PFSK-1 (cell line): ENCODE data around the gene LSM3.

Experiments
- POLR2AphosphoS5 ChIP-seq: IDR thresholded peaks from 2 replicates; pipeline ENCODE4 v1.6.1; 2012; ENCODE audit warnings: low read depth, mild to moderate bottlenecking, control low read depth, low read length, moderate library complexity
- TF ChIP-seq, protein P1 (sequence below), 2 experiments: IDR thresholded peaks; 2 replicates each; pipeline versions ENCODE4 v1.6.1 to v1.8.0; 2011 to 2012; ENCODE audit warnings: low read depth in 2 of 2, low read length in 2 of 2, control low read depth in 1 of 2, inconsistent platforms in 1 of 2, mild to moderate bottlenecking in 1 of 2, moderate library complexity in 1 of 2; ENCODE audit not compliant: insufficient read depth in 1 of 2

DNA sequence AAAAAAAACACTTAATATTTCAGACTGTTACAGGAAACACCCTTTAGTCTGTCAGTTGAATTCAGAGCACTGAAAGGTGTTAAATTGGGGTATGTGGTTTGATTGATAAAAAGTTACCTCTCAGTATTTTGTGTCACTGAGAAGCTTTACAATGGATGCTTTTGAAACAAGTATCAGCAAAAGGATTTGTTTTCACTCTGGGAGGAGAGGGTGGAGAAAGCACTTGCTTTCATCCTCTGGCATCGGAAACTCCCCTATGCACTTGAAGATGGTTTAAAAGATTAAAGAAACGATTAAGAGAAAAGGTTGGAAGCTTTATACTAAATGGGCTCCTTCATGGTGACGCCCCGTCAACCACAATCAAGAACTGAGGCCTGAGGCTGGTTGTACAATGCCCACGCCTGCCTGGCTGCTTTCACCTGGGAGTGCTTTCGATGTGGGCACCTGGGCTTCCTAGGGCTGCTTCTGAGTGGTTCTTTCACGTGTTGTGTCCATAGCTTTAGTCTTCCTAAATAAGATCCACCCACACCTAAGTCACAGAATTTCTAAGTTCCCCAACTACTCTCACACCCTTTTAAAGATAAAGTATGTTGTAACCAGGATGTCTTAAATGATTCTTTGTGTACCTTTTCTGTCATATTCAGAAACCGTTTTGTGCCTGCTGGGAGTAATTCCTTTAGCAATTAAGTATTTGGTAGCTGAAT, 35.9 kb upstream of the LSM3 start:
- TF ChIP-seq, protein P1, sequence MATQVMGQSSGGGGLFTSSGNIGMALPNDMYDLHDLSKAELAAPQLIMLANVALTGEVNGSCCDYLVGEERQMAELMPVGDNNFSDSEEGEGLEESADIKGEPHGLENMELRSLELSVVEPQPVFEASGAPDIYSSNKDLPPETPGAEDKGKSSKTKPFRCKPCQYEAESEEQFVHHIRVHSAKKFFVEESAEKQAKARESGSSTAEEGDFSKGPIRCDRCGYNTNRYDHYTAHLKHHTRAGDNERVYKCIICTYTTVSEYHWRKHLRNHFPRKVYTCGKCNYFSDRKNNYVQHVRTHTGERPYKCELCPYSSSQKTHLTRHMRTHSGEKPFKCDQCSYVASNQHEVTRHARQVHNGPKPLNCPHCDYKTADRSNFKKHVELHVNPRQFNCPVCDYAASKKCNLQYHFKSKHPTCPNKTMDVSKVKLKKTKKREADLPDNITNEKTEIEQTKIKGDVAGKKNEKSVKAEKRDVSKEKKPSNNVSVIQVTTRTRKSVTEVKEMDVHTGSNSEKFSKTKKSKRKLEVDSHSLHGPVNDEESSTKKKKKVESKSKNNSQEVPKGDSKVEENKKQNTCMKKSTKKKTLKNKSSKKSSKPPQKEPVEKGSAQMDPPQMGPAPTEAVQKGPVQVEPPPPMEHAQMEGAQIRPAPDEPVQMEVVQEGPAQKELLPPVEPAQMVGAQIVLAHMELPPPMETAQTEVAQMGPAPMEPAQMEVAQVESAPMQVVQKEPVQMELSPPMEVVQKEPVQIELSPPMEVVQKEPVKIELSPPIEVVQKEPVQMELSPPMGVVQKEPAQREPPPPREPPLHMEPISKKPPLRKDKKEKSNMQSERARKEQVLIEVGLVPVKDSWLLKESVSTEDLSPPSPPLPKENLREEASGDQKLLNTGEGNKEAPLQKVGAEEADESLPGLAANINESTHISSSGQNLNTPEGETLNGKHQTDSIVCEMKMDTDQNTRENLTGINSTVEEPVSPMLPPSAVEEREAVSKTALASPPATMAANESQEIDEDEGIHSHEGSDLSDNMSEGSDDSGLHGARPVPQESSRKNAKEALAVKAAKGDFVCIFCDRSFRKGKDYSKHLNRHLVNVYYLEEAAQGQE (IDR thresholded peaks at IDR 0.05; ENCODE audit: insufficient read depth in 1 of 2, low read depth in 2 of 2, low read length in 2 of 2), result no peak
- no peak for TF ChIP-seq POLR2AphosphoS5
